K562 (cell line): Measurements from ENCODE around the gene HES6. TPM values are rescaled to one million over a fixed set of nuclear protein-coding genes. Genes with fewer than 3 reads are reported as not detected.

Experiments
- ATAC-seq: fragments of 200-7000 bp; cut with Tn5 transposase; 3 replicates; pipeline ENCODE4 v1.9.1; 2020; ENCODE audit warnings: moderate library complexity
- BruUV-seq: library from RNA; stranded (reverse); fragments of 400-500 nt; replicated peaks from 2 replicates; lab custom pipeline; 2021; lab: Mats Ljungman, UMichigan
- CTCF ChIA-PET: fragments of 300-600 bp; formaldehyde crosslinking; extraction: SDS; loops from one replicate; lab custom pipeline; 2021; ENCODE audit warnings: low intra/inter-chr PET ratio; lab: Yijun Ruan, JAX
- POLR2A ChIA-PET: fragments of 300-600, 350-650 bp; sonication (Branson Sonifier 250); formaldehyde crosslinking; extraction: SDS; loops from one replicate; lab custom pipeline; 2021; ENCODE audit warnings: antibody characterized with exemption, inconsistent platforms; lab: Yijun Ruan, JAX
- DNase-seq, 4 experiments: peaks; one replicate each; pipeline versions ENCODE4 v3.0.0 to v3.0.0-alpha.2; 2011 to 2018; ENCODE audit warnings: low spot score in 3 of 4, mixed read lengths in 3 of 4; ENCODE audit errors: extremely low read depth in 1 of 4
- FAIRE-seq: peaks from 2 replicates; lab custom pipeline; 2011; peaks lifted over from hg19 to GRCh38; lab: Jason Lieb, UNC
- H2AFZ ChIP-seq: 2 replicates; pipeline ENCODE4 v1.6.0; 2011; ENCODE audit warnings: low read depth, low read length, control low read depth, inconsistent platforms
- H3K27ac ChIP-seq: fragments of 200-600 bp; 3 replicates; pipeline ENCODE4 v1.8.0; 2011; ENCODE audit warnings: low read depth, mild to moderate bottlenecking, control low read depth, inconsistent platforms, low read length, moderate library complexity, mixed read lengths; ENCODE audit errors: extremely low read depth
- H3K27me3 ChIP-seq, 2 experiments: fragments of 300-600 bp in 1 of 2; 2 replicates in 1 of 2; 3 replicates in 1 of 2; pipeline versions ENCODE4 v1.6.0 to v1.8.0; 2011; ENCODE audit warnings: inconsistent platforms in 2 of 2, low read length in 2 of 2, mild to moderate bottlenecking in 1 of 2, mixed read lengths in 1 of 2, moderate library complexity in 1 of 2; ENCODE audit not compliant: control insufficient read depth in 2 of 2, insufficient read depth in 2 of 2
- H3K36me3 ChIP-seq: fragments of 300-600 bp; 3 replicates; pipeline ENCODE4 v1.8.0; 2011; ENCODE audit warnings: mild to moderate bottlenecking, low read length, inconsistent platforms; ENCODE audit not compliant: control insufficient read depth, insufficient read depth
- H3K4me1 ChIP-seq, 2 experiments: fragments of 200-600 bp in 1 of 2; replicated peaks in 1 of 2; 2 replicates in 1 of 2; 3 replicates in 1 of 2; pipeline versions ENCODE4 v1.5.1 to v1.8.0; 2011; ENCODE audit warnings: inconsistent platforms in 2 of 2, low read length in 2 of 2, mild to moderate bottlenecking in 1 of 2, mixed read lengths in 1 of 2, moderate library complexity in 1 of 2; ENCODE audit not compliant: control insufficient read depth in 2 of 2, insufficient read depth in 2 of 2
- H3K4me2 ChIP-seq: 2 replicates; pipeline ENCODE4 v1.6.1; 2011; ENCODE audit warnings: low read length, control low read depth, inconsistent platforms, mixed read lengths; ENCODE audit not compliant: insufficient read depth
- H3K4me3 ChIP-seq: fragments of 200-600 bp; sonication (generic), shearing (Covaris generic); 2 replicates; pipeline ENCODE4 v1.5.1; 2016; ENCODE audit warnings: control low read depth, inconsistent platforms
- H3K79me2 ChIP-seq: fragments of 200-600 bp; 3 replicates; pipeline ENCODE4 v1.8.0; 2011; ENCODE audit warnings: low read length, inconsistent platforms; ENCODE audit not compliant: control insufficient read depth, insufficient read depth
- H3K9ac ChIP-seq, 2 experiments: 2 replicates each; pipeline versions ENCODE4 v1.6.0 to v1.6.1; 2011; ENCODE audit warnings: low read depth in 2 of 2, low read length in 2 of 2, control low read depth in 1 of 2, inconsistent platforms in 1 of 2, mild to moderate bottlenecking in 1 of 2, mixed read lengths in 1 of 2; ENCODE audit not compliant: insufficient read depth in 1 of 2
- H3K9me1 ChIP-seq: one replicate; pipeline ENCODE4 v1.6.0; 2011; ENCODE audit warnings: inconsistent platforms, mild to moderate bottlenecking, low read length, moderate library complexity; ENCODE audit not compliant: control insufficient read depth, insufficient read depth
- H3K9me3 ChIP-seq: replicated peaks from 2 replicates; pipeline ENCODE4 v1.5.1; 2011; ENCODE audit warnings: low read depth, low read length, inconsistent platforms; ENCODE audit not compliant: control insufficient read depth, insufficient read depth
- H4K20me1 ChIP-seq: replicated peaks from 2 replicates; pipeline ENCODE4 v1.6.1; 2011; ENCODE audit warnings: low read length, inconsistent platforms, mixed read lengths; ENCODE audit not compliant: control insufficient read depth, insufficient read depth
- BRF2 ChIP-seq: IDR thresholded peaks from 3 replicates; pipeline ENCODE4 v1.6.1; 2011; ENCODE audit warnings: borderline replicate concordance, mild to moderate bottlenecking; ENCODE audit not compliant: insufficient read length, insufficient read depth
- ERF ChIP-seq: fragments of 450-650 bp; formaldehyde crosslinking; IDR thresholded peaks from 2 replicates; pipeline ENCODE4 v1.4.0; 2020; ENCODE audit warnings: mild to moderate bottlenecking, mixed read lengths
- ID3 ChIP-seq, 2 experiments: fragments of 250-450 bp in 1 of 2; fragments of 450-650 bp in 1 of 2; sonication (Bioruptor Pico) in 1 of 2; IDR thresholded peaks; 2 replicates each; pipeline versions ENCODE4 v1.6.1 to v1.8.0; 2016 to 2021; ENCODE audit warnings: mild to moderate bottlenecking in 2 of 2, moderate library complexity in 2 of 2, missing compliant biosample characterization in 1 of 2, missing genetic modification characterization in 1 of 2
- ILF3 ChIP-seq: fragments of 450-650 bp; IDR thresholded peaks from 2 replicates; pipeline ENCODE4 v1.6.1; 2018; ENCODE audit warnings: antibody characterized with exemption, mild to moderate bottlenecking, moderate library complexity, borderline replicate concordance
- MCM2 ChIP-seq: fragments of 450-650 bp; IDR thresholded peaks from 2 replicates; pipeline ENCODE4 v1.6.1; 2017; ENCODE audit warnings: low read depth, mild to moderate bottlenecking
- MIER1 ChIP-seq: fragments of 450-650 bp; IDR thresholded peaks from 2 replicates; pipeline ENCODE4 v1.6.1; 2016; ENCODE audit warnings: antibody characterized with exemption, mild to moderate bottlenecking, low read depth
- RBM17 ChIP-seq: fragments of 200-400 bp; formaldehyde crosslinking; IDR thresholded peaks from 2 replicates; pipeline ENCODE4 v1.6.1; 2017; ENCODE audit warnings: low read depth, mild to moderate bottlenecking, low read length, borderline replicate concordance
- SIRT6 ChIP-seq: IDR thresholded peaks from one replicate; pipeline ENCODE4 v1.6.1; 2012; ENCODE audit warnings: low read depth, mild to moderate bottlenecking, control low read depth, inconsistent platforms, low read length, moderate library complexity
- SMAD4 ChIP-seq: fragments of 250-450 bp; sonication (Bioruptor Pico); conservative IDR thresholded peaks from 2 replicates; pipeline ENCODE4 v1.8.0; 2021; ENCODE audit warnings: inconsistent platforms, mild to moderate bottlenecking, moderate library complexity
- ZNF263 ChIP-seq: sonication (generic); formaldehyde crosslinking; IDR thresholded peaks from 2 replicates; pipeline ENCODE4 v1.8.0; 2022; ENCODE audit warnings: mild to moderate bottlenecking, missing genetic modification reagents, borderline replicate concordance
- ZNF354B ChIP-seq: fragments of 250-450 bp; sonication (Bioruptor Pico); IDR thresholded peaks from 2 replicates; pipeline ENCODE4 v1.4.0; 2020
- ZNF436 ChIP-seq: fragments of 250-450, 450-650 bp; sonication (Bioruptor Pico); formaldehyde crosslinking; IDR thresholded peaks from 2 replicates; pipeline ENCODE4 v1.7.0; 2020; ENCODE audit warnings: mild to moderate bottlenecking
- ZSCAN32 ChIP-seq: fragments of 450-650 bp; formaldehyde crosslinking; IDR thresholded peaks from 2 replicates; pipeline ENCODE4 v1.4.0; 2020; ENCODE audit warnings: mild to moderate bottlenecking, moderate library complexity
- WGBS: fragments of 100-300 bp; shearing (Covaris generic); methylation state at CpG from one replicate; pipeline ENCODE4 v1.1.6; 2016; ENCODE audit warnings: low coverage, mixed read lengths; ENCODE audit not compliant: insufficient coverage; ENCODE audit errors: missing lambda C conversion rate; 5-methylcytosine and 5-hydroxymethylcytosine counted together
- in situ Hi-C: fragments of 300-500 bp; cut with MboI; formaldehyde crosslinking; loops from 4 replicates; pipeline ENCODE4 v1.15.0; 2018; ENCODE audit warnings: inconsistent platforms, mixed read lengths
- intact Hi-C: fragments of 100-400 bp; cut with micrococcal nuclease; formaldehyde crosslinking; loops from 2 replicates; pipeline ENCODE4 v1.14.2; 2022
- polyA plus RNA-seq, 8 experiments: library from polyadenylated mRNA; depleted of rRNA in 4 of 8; stranded (reverse) in 5 of 8; unstranded in 3 of 8; fragments of >200 nt; fragmentation: Nextera tagmentation in 2 of 8; fragmentation: Illumina TruSeq in 1 of 8; extraction: Ambion mirVana in 2 of 8; extraction: Trizol in 1 of 8; gene quantifications; 2 replicates each; pipeline versions ENCODE4 v1.2.1 to v1.2.3, GENCODE V29; 2011 to 2014; ENCODE audit warnings: inconsistent platforms in 1 of 8, missing spikeins in 1 of 8
- total RNA-seq, 7 experiments: library from RNA; depleted of rRNA in 6 of 7; stranded (reverse); fragments of >200 nt in 6 of 7; fragmentation: Illumina TruSeq in 2 of 7; extraction: Trizol in 2 of 7; gene quantifications; 2 replicates each; pipeline versions ENCODE4 v1.2.1 to v1.2.3, GENCODE V29; 2011 to 2021; ENCODE audit warnings: low replicate concordance in 1 of 7
- TF ChIP-seq, protein P1 (sequence below): fragments of 250-450 bp; sonication (Bioruptor Pico); IDR thresholded peaks from 2 replicates; pipeline ENCODE4 v1.9.0; 2021; ENCODE audit warnings: mild to moderate bottlenecking
- TF ChIP-seq, protein P2 (sequence below): fragments of 450-650 bp; IDR thresholded peaks from 2 replicates; pipeline ENCODE4 v1.6.1; 2014; ENCODE audit warnings: low read depth, mild to moderate bottlenecking, moderate library complexity, borderline replicate concordance

HES6 gene
- total and polyA plus RNA-seq, 9 of the 15 experiments (the other 6 are each of a cell fraction or from before 2014, with no cell fraction given) = 6.2 to 133 (median 29.2) TPM

DNA sequence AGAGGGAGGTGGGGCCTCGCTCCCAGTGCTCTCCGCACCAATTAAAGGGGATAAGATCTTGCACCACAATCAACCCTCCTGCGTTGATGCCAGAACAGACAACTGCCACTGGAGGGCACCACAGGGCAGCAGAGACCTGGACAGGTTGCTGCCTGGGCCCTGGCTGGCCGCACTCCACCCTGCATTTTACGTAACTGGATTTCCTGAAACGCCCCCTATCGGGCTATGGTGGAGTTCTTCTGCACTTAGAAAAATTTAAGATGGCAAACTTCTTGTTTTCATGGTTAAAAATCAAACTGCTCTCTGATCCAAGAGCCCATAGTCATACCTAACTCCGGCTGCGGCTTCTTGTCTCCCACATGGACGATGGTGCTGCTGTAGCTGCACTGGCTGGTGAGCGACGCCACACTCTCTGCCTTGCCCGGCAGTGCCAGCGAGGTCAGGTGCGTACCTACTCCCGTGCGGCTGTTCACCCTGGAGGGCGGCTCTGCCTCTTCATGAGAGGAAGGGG is 16.8 kb upstream of the HES6 start:
- Histone ChIP-seq H3K4me1 (peaks cover 0 to 5% of the 10 kb centered on the region in 2 experiments; a peak in 2 of 5 replicates), H3K4me3 (no peak overlapping the region), H3K9ac (no peak overlapping the region), H3K4me2 (no peak overlapping the region), H3K27me3 (no peaks in the 10 kb centered on the region), H3K9me3 (no peaks in the 10 kb centered on the region), H2AFZ (no peak overlapping the region; the same call in 1 of the 2 replicates), H3K79me2 (no peaks in the 10 kb centered on the region), H3K27ac (no peak overlapping the region), H3K36me3 (peaks cover 49% of the 10 kb centered on the region; the same call in 2 of the 3 replicates), H3K9me1 (no peaks in the 10 kb centered on the region), H4K20me1 (no peaks in the 10 kb centered on the region)
- intact Hi-C loops (no loop called here), in situ Hi-C loops (loop anchor here (25.0 kb wide), 1 partner anchor 394 kb away; the partner anchor contains the start of gene RAMP1)
- ChIA-PET CTCF (interaction anchor here (0.6 kb wide), 1 partner anchor 98 kb away, joined by 4 read pairs; the partner anchor contains the start of gene ERFE), POLR2A (no interaction called here)
- WGBS = 54% methylated on average over 13 of the region's 18 CpGs
- no TSS peak for BruUV-seq
- FAIRE-seq (peak; percentile 78), ATAC-seq (peak; percentile 95), DNase-seq (peak; percentile 67 to 76 (median 74))
- TF ChIP-seq MIER1 = no peak
- TF ChIP-seq ZNF436 (CRISPR knock-in tag) = no peak
- no peak for TF ChIP-seq ZSCAN32
- no peak for TF ChIP-seq ILF3
- no peak for TF ChIP-seq BRF2
- TF ChIP-seq SMAD4 (CRISPR knock-in tag) = no peak
- TF ChIP-seq ID3 (CRISPR knock-in tag; IDR thresholded peaks at IDR 0.05) = no peak
- TF ChIP-seq ID3 (tag; IDR thresholded peaks at IDR 0.05) = no peak
- TF ChIP-seq RBM17 = no peak
- TF ChIP-seq, protein P1, sequence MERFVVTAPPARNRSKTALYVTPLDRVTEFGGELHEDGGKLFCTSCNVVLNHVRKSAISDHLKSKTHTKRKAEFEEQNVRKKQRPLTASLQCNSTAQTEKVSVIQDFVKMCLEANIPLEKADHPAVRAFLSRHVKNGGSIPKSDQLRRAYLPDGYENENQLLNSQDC (CRISPR knock-in tag) = no peak
- no peak for TF ChIP-seq ERF
- TF ChIP-seq ZNF263 (CRISPR knock-in tag) = no peak
- TF ChIP-seq, protein P2, sequence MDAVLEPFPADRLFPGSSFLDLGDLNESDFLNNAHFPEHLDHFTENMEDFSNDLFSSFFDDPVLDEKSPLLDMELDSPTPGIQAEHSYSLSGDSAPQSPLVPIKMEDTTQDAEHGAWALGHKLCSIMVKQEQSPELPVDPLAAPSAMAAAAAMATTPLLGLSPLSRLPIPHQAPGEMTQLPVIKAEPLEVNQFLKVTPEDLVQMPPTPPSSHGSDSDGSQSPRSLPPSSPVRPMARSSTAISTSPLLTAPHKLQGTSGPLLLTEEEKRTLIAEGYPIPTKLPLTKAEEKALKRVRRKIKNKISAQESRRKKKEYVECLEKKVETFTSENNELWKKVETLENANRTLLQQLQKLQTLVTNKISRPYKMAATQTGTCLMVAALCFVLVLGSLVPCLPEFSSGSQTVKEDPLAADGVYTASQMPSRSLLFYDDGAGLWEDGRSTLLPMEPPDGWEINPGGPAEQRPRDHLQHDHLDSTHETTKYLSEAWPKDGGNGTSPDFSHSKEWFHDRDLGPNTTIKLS = no peak
- no peak for TF ChIP-seq MCM2
- no peak for TF ChIP-seq SIRT6
- TF ChIP-seq ZNF354B = no peak
